Right lobe of liver (tissue), 4 donors: ENCODE results near the gene GATA5.

Source experiments
- POLR2A ChIP-seq: fragments of 450-650 bp; IDR thresholded peaks from one replicate; pipeline ENCODE4 v1.6.1; 2017; ENCODE audit warnings: antibody characterized with exemption, mild to moderate bottlenecking
- TF ChIP-seq, protein P1 (sequence below), 4 donors: fragments of 200-600 bp in 3 of 4; fragments of 450-650 bp in 1 of 4; IDR thresholded peaks; one replicate each; pipeline versions ENCODE4 v1.5.1 to v1.8.0; 2016 to 2022; ENCODE audit warnings: antibody characterized with exemption in 4 of 4, mild to moderate bottlenecking in 2 of 4
- donor health status: DM: no; HTN: no; CAD: no.
- donor health status: DM: no; HTN: no; CAD: no.
- donor health status: DM: no; HTN: yes; CAD: no.

DNA sequence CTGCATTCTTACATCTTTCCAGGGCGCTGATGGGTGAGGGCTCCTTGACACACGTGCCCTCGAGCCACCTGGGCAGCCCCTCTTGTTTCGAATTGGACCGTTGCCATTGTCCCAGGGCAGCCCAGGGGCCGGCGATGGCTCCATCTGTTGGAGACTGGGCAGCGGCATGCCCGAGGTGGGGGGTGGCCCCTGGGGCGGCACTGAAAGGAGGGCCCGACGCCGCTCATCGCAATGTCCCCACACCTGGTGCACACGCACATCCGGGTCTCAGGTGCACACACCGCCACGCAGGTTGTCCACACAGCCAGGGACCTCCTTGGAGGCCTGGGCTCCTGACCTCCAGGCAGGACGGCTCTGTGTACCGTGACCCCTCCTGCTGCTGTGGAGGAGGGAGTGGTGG, 18.0 kb downstream of the GATA5 start:
- TF ChIP-seq, protein P1, sequence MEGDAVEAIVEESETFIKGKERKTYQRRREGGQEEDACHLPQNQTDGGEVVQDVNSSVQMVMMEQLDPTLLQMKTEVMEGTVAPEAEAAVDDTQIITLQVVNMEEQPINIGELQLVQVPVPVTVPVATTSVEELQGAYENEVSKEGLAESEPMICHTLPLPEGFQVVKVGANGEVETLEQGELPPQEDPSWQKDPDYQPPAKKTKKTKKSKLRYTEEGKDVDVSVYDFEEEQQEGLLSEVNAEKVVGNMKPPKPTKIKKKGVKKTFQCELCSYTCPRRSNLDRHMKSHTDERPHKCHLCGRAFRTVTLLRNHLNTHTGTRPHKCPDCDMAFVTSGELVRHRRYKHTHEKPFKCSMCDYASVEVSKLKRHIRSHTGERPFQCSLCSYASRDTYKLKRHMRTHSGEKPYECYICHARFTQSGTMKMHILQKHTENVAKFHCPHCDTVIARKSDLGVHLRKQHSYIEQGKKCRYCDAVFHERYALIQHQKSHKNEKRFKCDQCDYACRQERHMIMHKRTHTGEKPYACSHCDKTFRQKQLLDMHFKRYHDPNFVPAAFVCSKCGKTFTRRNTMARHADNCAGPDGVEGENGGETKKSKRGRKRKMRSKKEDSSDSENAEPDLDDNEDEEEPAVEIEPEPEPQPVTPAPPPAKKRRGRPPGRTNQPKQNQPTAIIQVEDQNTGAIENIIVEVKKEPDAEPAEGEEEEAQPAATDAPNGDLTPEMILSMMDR (IDR thresholded peaks at IDR 0.05), result no peak
- no peak for TF ChIP-seq POLR2A
